GM21529 (cell line): ENCODE data around the gene PRSS22.
"Not testable (repeated sequence)": the region's sequence is repeated elsewhere in the genome, so short reads cannot be mapped to it uniquely, and the experiment has no call there.

Experiments
- ATAC-seq: cut with Tn5 transposase; IDR thresholded peaks from one replicate; pipeline ENCODE4 v1.9.1; 2021; ENCODE audit not compliant: unreplicated experiment

Gene PRSS22, protein sequence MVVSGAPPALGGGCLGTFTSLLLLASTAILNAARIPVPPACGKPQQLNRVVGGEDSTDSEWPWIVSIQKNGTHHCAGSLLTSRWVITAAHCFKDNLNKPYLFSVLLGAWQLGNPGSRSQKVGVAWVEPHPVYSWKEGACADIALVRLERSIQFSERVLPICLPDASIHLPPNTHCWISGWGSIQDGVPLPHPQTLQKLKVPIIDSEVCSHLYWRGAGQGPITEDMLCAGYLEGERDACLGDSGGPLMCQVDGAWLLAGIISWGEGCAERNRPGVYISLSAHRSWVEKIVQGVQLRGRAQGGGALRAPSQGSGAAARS

DNA sequence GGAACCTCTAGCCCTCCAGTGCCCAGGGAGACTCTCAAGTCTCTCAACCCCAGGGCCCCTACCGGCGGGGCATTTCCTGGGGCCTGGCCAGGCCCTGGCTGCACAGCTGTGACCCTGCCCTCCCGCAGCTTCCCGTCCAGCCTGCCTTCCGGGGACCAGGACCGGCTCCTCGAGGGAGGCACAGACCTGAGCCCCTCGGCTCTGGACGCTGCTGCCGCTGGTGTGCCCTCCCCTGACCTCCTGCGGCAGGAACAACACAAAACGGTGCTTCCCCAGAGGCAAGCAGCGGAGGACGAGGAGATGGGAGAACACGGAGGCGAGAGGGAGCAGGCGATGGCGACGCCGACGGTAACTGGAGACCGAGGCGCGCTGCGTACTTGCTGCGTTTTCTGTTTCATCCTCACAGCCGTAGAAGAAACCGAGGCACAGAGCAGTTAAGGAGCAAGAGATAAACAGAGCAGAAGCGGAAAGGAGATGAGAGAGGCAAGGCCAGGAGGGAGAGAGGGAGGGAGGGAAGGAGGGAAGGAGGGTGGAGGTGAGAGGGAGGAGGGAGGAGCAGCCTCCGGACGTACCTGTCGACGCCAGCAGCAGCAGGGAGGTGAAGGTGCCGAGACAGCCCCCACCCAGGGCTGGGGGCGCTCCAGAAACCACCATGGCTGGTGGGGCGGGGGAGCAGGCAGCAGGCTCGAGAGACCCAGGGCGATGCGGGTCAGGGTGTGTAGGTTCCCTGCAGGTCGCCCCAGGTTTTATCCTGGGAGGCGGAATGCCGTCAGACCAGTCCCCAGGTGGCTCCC is at the start of gene PRSS22:
TSS of gene PRSS22 (minus strand) at position 720 of the 794 bp plus-strand sequence. CDS start at position 654, 66 bp downstream.
- ATAC-seq: no peak

DNA sequence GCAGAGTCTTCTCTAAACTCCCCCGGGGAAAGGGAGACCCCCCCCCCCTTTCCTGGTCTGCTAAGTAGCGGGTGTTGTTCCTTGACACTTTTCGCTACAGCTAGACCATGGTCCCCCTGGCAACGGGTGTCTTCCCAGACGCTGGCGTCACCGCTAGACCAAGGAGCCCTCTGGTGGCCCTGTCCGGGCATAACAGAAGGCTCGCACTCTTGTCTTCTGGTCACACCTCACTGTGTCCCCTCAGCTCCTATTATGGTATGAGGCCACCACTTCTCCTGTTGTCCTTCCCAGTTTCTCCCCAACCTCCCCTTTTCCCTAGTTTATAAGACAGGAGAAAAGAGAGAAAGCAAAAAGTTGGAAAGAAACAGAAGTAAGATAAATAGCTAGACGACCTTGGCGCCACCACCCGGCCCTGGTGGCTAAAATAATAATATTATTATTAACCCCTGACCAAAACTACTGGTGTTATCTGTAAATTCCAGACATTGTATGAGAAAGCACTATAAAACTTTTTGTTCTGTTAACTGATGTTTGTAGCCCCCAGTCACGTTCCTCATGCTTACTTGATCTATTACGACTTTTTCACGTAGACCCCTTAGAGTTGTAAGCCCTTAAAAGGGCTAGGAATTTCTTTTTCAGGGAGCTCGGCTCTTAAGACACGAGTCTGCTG is 49.2 kb upstream of the PRSS22 start:
- ATAC-seq: not testable (repeated sequence)

DNA sequence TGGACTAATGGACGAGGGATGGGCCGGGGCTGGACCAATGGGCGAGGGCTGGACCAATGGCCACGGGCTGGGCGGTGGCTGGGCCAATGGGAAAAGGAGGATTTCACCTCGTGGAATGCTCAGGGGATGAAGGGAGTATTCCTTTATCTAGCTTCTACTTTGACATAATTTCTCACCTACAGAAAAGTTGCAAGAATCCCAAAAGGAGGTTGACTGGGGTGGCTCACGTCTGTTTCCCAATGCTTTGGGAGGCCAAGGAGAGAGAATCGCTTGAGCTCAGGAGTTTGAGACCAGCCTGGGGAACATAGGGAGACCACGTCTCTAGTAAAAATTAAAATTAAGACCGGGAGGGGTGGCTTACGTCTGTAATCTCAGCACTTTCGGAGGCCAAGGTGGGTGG is 48.0 kb upstream of the PRSS22 start:
- ATAC-seq: no peak

DNA sequence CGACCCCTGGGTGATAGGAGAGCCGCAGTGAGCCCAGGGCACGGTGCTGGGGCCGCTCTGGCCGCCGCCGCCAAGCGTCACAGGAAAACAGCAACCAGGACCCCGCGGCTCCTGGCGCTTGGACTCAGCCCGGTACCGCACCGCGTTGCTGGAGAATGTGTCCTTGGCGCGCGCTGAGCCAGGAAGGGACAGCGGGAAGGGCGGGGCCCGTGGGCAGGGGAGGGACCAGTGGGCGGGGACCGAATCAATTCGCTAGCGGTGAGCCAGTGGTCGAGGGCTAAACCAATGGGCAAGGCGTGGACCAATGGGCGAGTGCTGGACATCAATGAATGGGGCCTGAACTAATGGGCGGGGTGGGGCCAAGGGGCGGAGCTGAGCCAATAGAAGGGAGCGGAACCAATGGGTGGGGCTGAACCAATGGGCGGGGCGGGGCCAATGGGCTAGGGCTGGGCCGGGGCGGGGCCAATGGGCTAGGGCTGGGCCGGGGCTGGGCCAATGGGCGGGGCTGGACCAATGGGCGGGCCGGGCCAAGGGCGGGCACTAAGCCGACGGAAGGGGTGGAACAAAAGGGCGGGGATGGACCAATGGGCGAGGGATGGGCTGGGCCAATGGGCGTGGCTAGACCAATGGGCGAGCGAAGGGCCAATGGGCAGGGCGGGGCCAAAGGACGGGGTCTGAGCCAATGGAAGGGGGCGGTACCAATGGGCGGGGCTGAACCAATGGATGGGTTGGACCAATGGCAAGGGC is 47.4 kb upstream of the PRSS22 start:
- ATAC-seq: peak; percentile 71

DNA sequence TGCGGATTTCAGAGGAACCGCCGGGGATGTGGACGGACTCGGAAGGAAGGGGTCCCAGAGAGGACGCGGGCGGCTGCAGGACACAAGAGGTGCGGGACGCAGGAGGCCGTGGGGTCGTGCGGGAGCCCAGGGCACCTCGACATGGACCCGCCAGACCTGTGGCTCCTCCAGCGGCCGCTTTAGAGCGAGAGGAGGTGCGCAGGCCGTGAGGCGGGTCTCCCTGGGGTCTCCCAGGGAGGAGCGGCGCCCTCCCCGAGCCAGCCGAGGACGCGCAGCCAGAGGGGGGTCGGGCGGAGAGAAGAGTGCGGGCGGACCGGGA is 46.9 kb upstream of the PRSS22 start:
- no peak for ATAC-seq

DNA sequence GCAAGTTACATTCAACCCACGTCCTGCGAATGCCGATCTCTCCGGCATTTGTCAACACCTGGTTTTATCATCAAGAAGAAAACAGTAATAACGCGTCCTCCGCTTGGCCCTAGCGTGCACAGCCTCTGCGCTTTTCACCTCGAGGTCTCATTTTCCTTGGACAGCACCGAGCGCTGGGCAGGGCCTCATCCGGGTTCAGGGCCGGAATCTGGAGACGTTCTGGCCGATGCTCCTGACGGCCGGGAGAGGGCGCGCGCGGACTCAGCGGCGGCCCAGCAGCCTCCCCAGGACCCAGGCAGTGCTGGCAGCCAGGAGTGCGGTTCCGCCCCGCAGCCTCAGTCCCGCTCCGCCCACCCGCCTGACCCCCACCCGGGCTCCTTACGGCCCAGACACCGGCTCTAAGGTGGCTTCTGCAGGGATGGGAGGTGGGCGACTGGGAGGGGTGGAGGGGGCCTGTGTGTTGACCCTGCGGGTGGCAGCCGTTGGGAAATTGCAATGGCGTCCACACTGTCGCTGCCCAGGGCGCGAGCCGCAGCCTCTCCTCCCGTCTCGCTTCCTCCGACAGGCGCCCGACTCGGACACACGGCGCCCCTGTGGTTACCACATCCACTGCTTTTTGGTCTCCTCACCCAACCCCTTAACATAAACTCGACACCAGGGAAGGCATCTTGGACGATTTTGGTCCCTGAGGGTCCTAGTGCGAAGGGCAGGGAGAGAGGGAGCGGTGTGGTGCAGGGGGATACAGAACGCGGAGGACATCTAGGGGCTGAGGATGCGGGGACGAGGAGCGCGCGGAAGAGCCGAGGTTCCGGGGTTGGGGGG is 46.3 kb upstream of the PRSS22 start:
- peak; percentile 43 for ATAC-seq

DNA sequence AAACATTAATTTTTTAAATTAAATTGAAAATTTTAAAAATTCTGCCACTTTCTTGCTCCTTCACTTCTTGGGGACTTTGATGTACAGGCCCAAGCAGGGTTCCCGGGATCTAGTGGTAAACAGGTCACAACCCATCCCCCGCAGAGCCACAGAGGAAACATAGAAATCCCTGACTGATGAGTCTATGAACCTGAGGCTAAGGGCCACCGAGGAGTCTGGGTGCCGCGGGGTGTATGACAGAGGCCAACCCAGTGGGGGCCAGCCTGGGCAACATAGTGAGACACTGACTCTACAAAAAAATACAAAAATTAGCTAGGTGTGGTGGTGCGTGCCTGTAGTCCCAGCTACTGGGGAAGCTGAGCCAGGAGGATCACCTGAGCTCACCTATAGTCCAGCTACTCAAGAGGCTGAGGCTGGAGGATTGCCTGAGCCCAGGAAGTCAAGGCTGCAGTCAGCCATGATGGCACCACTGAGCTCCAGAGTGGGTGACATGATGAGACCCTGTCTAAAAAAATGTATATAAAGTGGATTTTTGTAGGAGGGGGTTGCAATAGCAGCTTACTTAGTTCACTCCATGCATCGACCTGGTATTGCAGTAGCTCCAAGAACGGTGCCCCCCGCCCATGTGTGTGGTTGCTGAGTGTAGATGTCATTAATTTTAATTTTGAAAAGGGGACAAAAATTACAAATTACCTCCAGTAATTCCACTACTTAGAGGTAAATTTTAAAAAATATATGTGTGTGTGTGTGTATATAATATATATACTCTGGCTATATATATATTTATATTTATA is 44.6 kb upstream of the PRSS22 start:
- ATAC-seq: no peak

DNA sequence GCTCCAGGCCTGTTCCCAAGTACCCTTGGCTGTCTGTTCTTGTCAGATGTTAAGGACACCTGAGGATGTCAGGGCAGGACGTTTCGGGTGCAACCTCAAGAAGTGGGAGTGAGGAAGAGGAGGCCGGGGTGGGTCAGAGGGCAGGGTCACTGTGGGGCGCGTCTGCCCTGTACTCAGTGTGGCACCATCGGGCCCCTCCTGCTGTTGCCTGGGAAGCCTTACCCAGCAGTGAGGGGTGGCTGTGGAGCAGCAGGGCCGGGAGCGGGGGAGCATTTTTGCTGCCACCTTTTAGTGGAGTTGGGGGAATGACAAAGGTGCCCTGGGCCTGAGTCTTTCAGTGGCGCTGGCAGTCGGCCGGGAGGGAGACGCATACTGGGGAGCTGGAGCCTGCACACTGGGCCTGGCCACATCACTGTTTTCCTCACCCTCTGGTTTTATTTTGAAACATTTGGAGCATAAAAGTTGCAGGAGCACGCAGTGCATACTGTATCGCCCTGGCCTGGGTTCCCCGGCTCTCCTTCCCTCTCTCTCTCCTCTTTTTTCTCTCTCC is 42.6 kb upstream of the PRSS22 start:
- ATAC-seq: no peak

DNA sequence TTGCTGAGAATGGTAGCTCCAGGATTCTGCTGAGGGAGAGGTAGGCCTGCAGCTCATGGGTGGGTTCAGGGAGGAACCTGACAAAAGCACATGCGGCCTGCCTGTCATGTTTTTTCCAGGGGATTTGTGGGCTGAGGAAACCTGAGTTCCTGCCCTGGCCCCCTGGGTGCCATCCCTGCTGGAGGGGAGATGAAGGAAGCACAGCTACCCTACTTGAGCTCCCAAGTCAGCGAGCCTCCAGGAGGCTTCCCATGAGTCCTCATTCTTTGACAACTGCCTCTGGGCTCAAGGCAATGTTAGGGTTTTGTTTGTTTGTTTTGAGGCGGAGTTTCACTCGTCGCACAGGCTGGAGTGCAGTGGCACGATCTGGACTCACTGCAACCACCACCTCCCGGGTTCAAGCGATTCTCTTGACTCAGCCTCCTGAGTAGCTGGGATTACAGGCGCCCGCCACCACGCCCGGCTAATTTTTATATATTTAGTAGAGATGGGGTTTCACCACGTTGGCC is 41.6 kb upstream of the PRSS22 start:
- ATAC-seq: no peak

DNA sequence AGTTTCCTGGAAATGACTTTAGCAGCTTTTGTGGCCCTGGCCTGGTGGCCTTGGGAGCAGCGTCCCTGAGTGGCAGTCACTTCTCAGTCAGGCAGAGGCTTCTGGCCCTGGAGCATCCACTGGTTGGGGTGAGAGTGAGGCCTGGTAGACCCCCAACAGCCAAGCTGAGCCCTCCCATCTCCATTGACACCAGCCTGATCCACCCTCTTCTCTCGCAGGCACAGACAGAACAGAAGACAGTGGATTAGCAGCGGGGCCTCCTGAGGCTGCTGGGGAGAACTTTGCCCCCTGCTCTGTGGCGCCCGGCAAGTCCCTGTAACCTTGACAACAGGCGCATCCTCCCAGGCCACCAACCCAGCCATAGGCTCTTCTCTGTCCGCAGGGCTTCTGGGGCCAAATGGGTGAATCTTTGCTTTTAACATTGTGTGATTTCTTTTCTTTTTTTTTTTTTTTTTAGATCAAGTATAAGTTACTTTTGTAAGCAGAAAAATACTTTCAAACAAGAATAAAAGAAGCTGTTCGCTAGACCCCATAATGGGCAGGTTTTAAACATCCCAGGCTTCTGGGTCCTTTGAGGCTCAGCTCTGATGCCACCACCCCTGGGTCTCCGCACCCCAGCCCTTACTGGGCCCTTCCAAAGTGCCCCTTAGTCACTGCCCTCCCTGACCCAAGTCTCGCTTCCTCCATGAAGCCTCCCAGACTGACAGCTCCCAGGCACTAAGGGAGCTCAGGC is 41.0 kb upstream of the PRSS22 start:
- ATAC-seq: no peak

DNA sequence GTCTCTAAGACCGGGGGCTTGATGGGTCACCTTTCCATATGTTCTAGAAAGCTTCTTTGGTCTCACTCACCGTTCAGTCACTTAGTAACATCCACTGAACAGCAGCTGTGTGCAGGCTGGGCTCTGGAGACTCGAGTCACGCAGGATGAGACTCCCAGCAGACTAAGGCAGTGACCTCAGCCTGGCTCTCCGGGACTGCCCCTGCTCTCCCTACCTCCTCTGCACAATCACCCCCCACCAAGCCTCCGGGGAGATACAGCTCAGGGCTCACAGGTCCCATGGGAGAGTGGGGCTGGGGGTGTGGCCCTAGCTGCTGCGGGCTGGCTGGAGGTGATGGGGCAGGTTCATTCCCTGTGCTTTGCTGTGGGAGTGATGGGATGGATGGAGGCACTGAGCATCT is 39.1 kb upstream of the PRSS22 start:
- no peak for ATAC-seq

DNA sequence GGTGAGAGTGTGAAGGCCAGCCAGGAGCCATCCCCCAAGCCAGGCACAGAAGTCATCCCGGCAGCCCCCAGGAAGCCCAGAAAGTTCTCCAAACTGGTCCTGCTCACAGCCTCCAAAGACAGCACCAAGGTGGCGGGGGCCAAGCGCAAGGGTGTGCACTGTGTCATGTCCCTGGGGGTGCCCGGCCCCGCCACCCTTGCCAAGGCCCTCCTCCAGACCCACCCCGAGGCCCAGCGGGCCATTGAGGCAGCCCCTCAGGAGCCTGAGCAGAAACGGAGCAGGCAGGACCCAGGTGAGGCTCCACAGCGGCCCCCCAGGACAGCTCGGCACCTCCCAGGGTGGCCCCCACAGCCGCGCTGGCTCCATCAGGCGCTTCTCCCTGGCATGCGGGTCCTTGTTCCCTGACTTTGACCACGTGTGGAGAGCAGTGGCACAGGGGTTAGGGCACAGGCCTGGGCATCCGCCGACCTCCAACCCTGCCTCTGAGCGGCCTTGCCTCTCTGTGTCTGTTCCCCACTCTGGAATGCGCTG is 38.6 kb upstream of the PRSS22 start:
- ATAC-seq: no peak

DNA sequence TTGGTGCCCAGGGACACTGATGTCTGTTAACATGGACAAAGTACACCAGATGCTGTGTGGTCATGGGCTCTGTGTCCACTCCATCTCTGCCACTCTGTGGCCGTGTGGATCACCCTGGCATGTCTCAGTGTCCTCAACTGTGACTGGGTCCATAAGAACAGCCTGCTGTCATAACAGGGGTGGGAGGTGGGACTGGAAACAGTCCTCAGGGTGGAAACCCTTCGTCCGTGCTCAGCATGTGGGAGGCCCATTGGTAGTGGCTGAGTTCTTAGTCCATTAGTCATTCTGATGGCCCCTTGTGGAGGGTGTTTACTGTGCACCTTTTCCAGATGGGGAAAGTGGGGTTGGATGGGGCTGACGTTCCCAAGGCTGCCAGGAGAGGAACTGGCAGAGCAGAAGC is 37.8 kb upstream of the PRSS22 start:
- ATAC-seq: no peak

DNA sequence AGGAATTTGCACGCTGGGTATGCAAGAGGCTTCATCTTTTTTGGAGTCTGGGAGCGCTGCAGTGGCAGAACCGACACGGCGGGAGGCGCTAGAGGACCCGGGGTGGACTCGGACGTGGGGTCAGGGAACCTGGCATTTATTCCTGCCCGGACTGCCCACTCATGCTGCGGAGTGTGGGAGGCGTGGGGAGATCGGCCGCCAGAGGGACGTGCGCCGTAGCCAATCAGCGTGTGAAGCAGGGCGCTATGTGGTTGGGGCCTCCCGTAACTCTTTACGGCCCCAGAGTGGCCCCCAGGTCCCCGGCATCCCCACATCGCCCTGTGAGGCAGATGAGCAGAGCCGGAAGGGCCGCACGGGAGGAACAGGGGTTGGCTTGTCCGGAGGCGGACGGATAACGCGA is 36.3 kb upstream of the PRSS22 start:
- no peak for ATAC-seq

DNA sequence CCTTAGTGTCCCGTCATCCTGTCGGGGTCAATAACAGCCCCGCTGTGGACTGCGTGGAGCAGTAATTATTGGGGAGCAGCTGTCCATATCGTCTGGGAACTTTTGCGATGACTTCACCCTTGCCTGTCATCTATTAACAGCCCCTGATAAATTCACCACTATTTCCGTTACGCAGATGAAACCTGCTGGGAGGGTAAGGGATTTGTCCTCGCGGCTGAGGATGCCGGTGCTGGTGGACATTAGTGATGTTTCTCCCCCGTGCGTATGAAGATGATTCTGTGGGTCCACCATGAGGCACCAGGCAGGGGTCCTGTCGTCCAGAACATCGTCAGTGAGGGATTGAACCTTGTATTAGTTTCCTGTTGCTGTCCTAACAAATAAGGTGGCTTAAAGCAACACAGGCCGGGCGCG is 26.1 kb upstream of the PRSS22 start:
- no peak for ATAC-seq

DNA sequence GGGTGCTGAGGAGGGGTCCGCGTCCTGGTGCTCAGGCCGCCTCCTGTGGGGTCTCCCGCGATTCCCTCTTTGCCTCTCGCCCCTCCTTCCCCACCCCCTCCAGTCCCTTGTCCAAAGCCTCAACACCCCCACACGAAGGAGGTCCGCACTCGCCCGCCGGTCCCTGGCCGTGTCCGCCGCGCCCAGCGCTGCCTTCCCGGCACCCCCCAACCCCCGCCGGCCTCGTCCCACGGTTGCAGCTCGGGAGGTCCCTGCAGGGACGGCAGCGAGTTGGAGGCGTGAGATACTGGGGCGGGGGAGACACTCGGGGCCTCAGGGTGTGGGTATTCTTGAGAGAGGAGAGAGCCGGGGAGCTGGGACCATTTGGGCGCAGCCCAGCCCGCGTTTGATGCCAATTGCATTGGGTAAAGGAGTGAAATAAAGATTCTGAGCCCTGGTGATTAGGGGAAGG is 25.5 kb upstream of the PRSS22 start:
- ATAC-seq: peak; percentile 2

DNA sequence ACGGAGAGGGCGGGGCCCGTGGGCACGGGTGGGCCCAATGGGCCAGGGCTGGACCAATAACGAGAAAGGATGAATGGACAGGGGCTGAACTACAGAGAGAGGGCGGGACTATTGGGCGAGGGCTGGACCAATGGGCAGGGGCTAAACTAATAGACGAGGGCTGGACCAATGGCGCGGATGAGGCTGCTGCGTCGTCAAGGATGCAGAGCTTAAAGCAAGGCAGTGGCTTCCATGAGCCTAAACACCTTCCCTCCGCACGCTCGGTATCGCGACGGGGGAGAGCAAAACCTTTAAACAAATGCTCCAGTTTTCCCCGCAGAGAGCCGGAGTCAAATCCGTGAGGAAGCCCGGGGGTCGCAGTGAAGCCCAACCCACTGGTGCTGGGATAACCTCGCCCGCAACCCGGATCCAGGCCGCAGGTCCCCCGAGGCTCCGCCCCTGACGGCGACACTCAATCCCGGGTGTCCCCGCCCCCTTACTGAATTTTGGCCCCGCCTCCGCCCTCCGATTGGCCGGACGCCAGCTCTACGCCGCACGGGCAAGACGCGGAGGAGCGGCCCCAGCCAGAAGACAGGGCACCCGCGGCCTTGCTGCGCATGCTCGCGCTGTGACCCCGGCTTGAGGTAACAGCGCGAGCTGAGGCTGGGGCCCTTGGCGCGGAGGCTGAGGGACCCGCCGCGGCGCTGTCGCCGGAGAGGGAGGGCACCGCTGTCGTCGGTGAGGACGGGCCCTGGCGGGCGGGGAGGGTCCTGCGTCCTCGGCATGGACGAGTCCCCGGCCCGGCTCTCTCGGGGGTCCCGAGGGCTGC is 24.9 kb upstream of the PRSS22 start, which contains the start of gene FLYWCH2:
TSS of gene FLYWCH2 (plus strand) at position 566 of the 808 bp plus-strand sequence. CDS start 13,235 bp downstream, outside the sequence.
- peak; percentile 90 for ATAC-seq
